DND-41 (cell line): ENCODE measurements around the gene SMCO3.

Experiments
- ATAC-seq: fragments of 200-7000 bp; cut with Tn5 transposase; 3 replicates; pipeline ENCODE4 v1.9.1; 2021; ENCODE audit warnings: low read depth; ENCODE audit not compliant: insufficient read depth
- DNase-seq: peaks from one replicate; pipeline ENCODE4 v3.0.0-alpha.2; 2020
- H2AFZ ChIP-seq: 2 replicates; pipeline ENCODE4 v1.6.0; 2012; ENCODE audit warnings: low read depth, low read length
- H3K27ac ChIP-seq: 2 replicates; pipeline ENCODE4 v1.5.1; 2012; ENCODE audit warnings: low read length, inconsistent platforms
- H3K27me3 ChIP-seq: fragments of 200-600 bp; sonication (generic); 2 replicates; pipeline ENCODE4 v1.6.0; 2012; ENCODE audit warnings: low read length, mild to moderate bottlenecking, inconsistent platforms; ENCODE audit not compliant: insufficient read depth, poor library complexity
- H3K36me3 ChIP-seq: 2 replicates; pipeline ENCODE4 v1.5.1; 2012; ENCODE audit warnings: low read length, inconsistent platforms; ENCODE audit not compliant: insufficient read depth
- H3K4me1 ChIP-seq: 2 replicates; pipeline ENCODE4 v1.5.1; 2012; ENCODE audit warnings: mild to moderate bottlenecking, low read length; ENCODE audit not compliant: insufficient read depth
- H3K4me2 ChIP-seq: 2 replicates; pipeline ENCODE4 v1.6.0; 2012; ENCODE audit warnings: mild to moderate bottlenecking, moderate library complexity, low read length, inconsistent platforms; ENCODE audit not compliant: insufficient read depth
- H3K4me3 ChIP-seq, 2 experiments: fragments of 200-600 bp in 1 of 2; shearing (Covaris generic) in 1 of 2; 2 replicates each; pipeline ENCODE4 v1.5.1; 2012 to 2016; ENCODE audit warnings: inconsistent platforms in 2 of 2, low read length in 2 of 2, mild to moderate bottlenecking in 2 of 2, low read depth in 1 of 2, moderate library complexity in 1 of 2
- H3K79me2 ChIP-seq: 2 replicates; pipeline ENCODE4 v1.6.0; 2012; ENCODE audit warnings: low read length, inconsistent platforms; ENCODE audit not compliant: insufficient read depth
- H3K9ac ChIP-seq: 2 replicates; pipeline ENCODE4 v1.6.0; 2012; ENCODE audit warnings: low read depth, mild to moderate bottlenecking, inconsistent platforms, low read length, moderate library complexity
- H3K9me3 ChIP-seq: 2 replicates; pipeline ENCODE4 v1.5.1; 2012; ENCODE audit warnings: low read length, moderate library complexity, mild to moderate bottlenecking, inconsistent platforms; ENCODE audit not compliant: insufficient read depth, severe bottlenecking
- H4K20me1 ChIP-seq: 2 replicates; pipeline ENCODE4 v1.6.0; 2012; ENCODE audit warnings: low read length; ENCODE audit not compliant: insufficient read depth
- CTCF ChIP-seq: IDR thresholded peaks from 2 replicates; pipeline ENCODE4 v1.5.1; 2012; ENCODE audit warnings: borderline replicate concordance, low read length, moderate library complexity, mild to moderate bottlenecking; ENCODE audit not compliant: poor library complexity, severe bottlenecking; ENCODE audit errors: extremely low read depth
- EZH2 ChIP-seq: IDR thresholded peaks from 3 replicates; pipeline ENCODE4 v1.6.1; 2012; ENCODE audit warnings: borderline replicate concordance, low read depth, mild to moderate bottlenecking, moderate library complexity, low read length, inconsistent platforms; ENCODE audit not compliant: severe bottlenecking

SMCO3 gene

GRCh38 chr12:14825256-14825655, 11.3 kb upstream of the SMCO3 start:
- no peak overlapping the region for H2AFZ ChIP-seq
- no peak for DNase-seq
- no peaks in the 10 kb centered on the region for H3K9me3 ChIP-seq
- H3K4me3 ChIP-seq: no peak overlapping the region
- H3K79me2 ChIP-seq: no peaks in the 10 kb centered on the region
- no peaks in the 10 kb centered on the region for H3K4me1 ChIP-seq
- H3K27me3 ChIP-seq: no peaks in the 10 kb centered on the region
- no peak overlapping the region for H3K4me2 ChIP-seq
- no peaks in the 10 kb centered on the region for H4K20me1 ChIP-seq
- no peak overlapping the region for H3K9ac ChIP-seq
- ATAC-seq: no peak
- no peaks in the 10 kb centered on the region for H3K36me3 ChIP-seq
- no peak overlapping the region for H3K27ac ChIP-seq
- TF ChIP-seq CTCF: no peak
- TF ChIP-seq EZH2: no peak

- no peak for ATAC-seq
- Histone ChIP-seq H3K4me3 (no peak overlapping the region), H3K9me3 (no peaks in the 10 kb centered on the region), H3K27ac (no peak overlapping the region), H3K79me2 (no peaks in the 10 kb centered on the region), H4K20me1 (no peaks in the 10 kb centered on the region), H3K9ac (no peak overlapping the region), H3K4me2 (no peak overlapping the region), H2AFZ (no peak overlapping the region), H3K27me3 (no peaks in the 10 kb centered on the region), H3K4me1 (no peaks in the 10 kb centered on the region), H3K36me3 (no peaks in the 10 kb centered on the region)
- TF ChIP-seq CTCF (no peak), EZH2 (no peak)
- no peak for DNase-seq
Observed at GRCh38 chr12:14824012-14824634, 10.1 kb upstream of the SMCO3 start.

GRCh38 chr12:14811486-14811885, 2.5 kb downstream of the SMCO3 start:
- no peaks in the 10 kb centered on the region for H3K36me3 ChIP-seq
- no peak for DNase-seq
- no peaks in the 10 kb centered on the region for H3K9me3 ChIP-seq
- no peak overlapping the region for H3K4me2 ChIP-seq
- H3K9ac ChIP-seq: no peak overlapping the region
- no peaks in the 10 kb centered on the region for H3K27me3 ChIP-seq
- no peak overlapping the region for H2AFZ ChIP-seq
- no peak for ATAC-seq
- no peaks in the 10 kb centered on the region for H4K20me1 ChIP-seq
- TF ChIP-seq CTCF (no peak), EZH2 (no peak)
- no peaks in the 10 kb centered on the region for H3K79me2 ChIP-seq
- no peak overlapping the region for H3K27ac ChIP-seq
- H3K4me1 ChIP-seq: no peaks in the 10 kb centered on the region
- no peak overlapping the region for H3K4me3 ChIP-seq
